Type B pancreatic cell (in vitro differentiated cells): ENCODE results near the gene ZNF423. TPM values are rescaled to one million over a fixed set of nuclear protein-coding genes. Genes with fewer than 3 reads are reported as not detected.

Experiments used
- DNase-seq: peaks from one replicate; pipeline ENCODE4 v3.0.0; 2021; ENCODE audit warnings: mixed read lengths; ENCODE audit not compliant: unreplicated experiment; ENCODE audit errors: extremely low spot score
- H3K27ac Mint-ChIP-seq: 2 replicates; pipeline ENCODE4 v1.8.0; 2021; ENCODE audit warnings: mild to moderate bottlenecking, mixed read lengths
- H3K27me3 Mint-ChIP-seq: 2 replicates; pipeline ENCODE4 v1.8.0; 2021; ENCODE audit warnings: mixed read lengths
- H3K36me3 Mint-ChIP-seq: 2 replicates; pipeline ENCODE4 v1.8.0; 2021; ENCODE audit warnings: mixed read lengths
- H3K4me1 Mint-ChIP-seq: one replicate; pipeline ENCODE4 v1.8.0; 2021; ENCODE audit warnings: mixed read lengths; ENCODE audit not compliant: unreplicated experiment
- H3K4me3 Mint-ChIP-seq: 2 replicates; pipeline ENCODE4 v1.8.0; 2021; ENCODE audit warnings: mild to moderate bottlenecking, mixed read lengths
- H3K9me3 Mint-ChIP-seq: 2 replicates; pipeline ENCODE4 v1.8.0; 2021; ENCODE audit warnings: mixed read lengths
- CTCF ChIP-seq: fragments of 200-600 bp; sonication (generic); conservative IDR thresholded peaks from 2 replicates; pipeline ENCODE4 v1.5.0; 2021; ENCODE audit warnings: antibody characterized with exemption, mild to moderate bottlenecking
- total RNA-seq: library from RNA; stranded (reverse); gene quantifications from 2 replicates; pipeline ENCODE4 v1.2.1, GENCODE V29; 2021; ENCODE audit warnings: low replicate concordance

The ZNF423 gene
- total RNA-seq, 1 donor from 2014 or later = 72.6 TPM

DNA sequence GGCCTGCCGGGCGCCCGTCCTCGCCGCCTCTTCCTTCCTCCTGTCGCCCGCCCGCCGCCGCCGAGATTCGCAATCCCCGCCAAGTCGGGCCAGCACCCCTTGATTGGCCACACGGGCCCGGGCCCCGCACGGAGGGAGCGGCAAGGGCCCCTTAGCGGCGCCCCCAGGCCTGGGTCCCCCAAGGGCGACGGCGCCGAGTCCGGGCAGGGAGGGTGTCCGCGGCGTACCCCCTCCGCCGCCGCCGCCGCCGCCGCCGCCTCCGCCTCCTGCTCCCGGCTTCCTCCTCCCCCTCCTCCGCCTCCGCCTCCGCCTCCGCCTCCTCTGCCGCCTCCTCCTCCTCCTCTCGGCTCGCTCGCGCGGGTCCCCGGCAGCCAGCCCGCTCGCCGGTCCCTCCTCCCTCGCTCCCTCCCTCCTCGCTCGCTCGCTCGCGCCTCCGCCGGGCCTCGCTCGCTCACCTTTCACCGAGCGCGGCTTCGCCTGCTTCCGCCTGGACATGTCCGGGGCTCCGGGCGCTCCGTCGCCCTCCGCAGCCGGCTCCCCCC, 561 bp downstream of the ZNF423 start:
- TF ChIP-seq CTCF = no peak
- Mint-ChIP-seq H3K36me3 (peaks cover 4% of the 10 kb centered on the region), H3K27ac (no peak overlapping the region), H3K27me3 (peaks cover 19% of the 10 kb centered on the region), H3K9me3 (no peaks in the 10 kb centered on the region), H3K4me3 (peak overlapping the region; percentile 77), H3K4me1 (peaks cover 44% of the 10 kb centered on the region)
- peak; percentile 90 for DNase-seq

DNA sequence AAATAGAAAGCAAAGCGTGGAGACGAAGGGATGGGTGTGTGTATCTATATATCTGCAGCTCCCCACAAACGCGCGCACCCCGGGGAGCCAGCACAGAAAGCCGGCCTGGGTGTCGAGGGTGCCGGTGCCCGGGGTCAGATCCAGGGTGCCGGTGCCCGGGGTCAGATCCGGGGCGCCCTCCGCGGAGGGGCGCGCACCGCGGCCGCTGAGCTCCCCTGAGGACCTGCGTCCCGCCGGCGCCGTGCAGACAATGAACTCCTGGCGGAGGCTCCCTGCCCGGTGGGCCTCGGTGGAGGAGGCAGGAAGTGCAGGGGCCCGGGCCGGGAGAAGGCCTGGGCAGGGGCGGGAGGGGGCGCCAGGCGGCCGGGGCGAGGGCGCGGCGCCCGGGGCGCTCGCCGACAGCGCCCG, 1.1 kb downstream of the ZNF423 start:
- Mint-ChIP-seq H3K36me3 (peaks cover 4% of the 10 kb centered on the region), H3K9me3 (no peaks in the 10 kb centered on the region), H3K27me3 (peaks cover 18% of the 10 kb centered on the region), H3K27ac (peak overlapping the region; percentile 87), H3K4me3 (peak overlapping the region; percentile 92), H3K4me1 (peaks cover 47% of the 10 kb centered on the region)
- peak; percentile 38 for TF ChIP-seq CTCF
- no peak for DNase-seq

- no peaks in the 10 kb centered on the region for H3K9me3 Mint-ChIP-seq
- no peak for DNase-seq
- peak overlapping the region; percentile 92 for H3K4me3 Mint-ChIP-seq
- peaks cover 13% of the 10 kb centered on the region for H3K27me3 Mint-ChIP-seq
- no peak for TF ChIP-seq CTCF
- H3K4me1 Mint-ChIP-seq = peaks cover 47% of the 10 kb centered on the region
- peak overlapping the region; percentile 87 for H3K27ac Mint-ChIP-seq
- peaks cover 4% of the 10 kb centered on the region for H3K36me3 Mint-ChIP-seq
Measured at GRCh38 chr16:49854188-49854795, 1.6 kb downstream of the ZNF423 start.

- peak overlapping the region; percentile 86 for H3K4me3 Mint-ChIP-seq
- TF ChIP-seq CTCF = peak; percentile 10
- H3K27me3 Mint-ChIP-seq = peaks cover 8% of the 10 kb centered on the region
- peaks cover 9% of the 10 kb centered on the region for H3K36me3 Mint-ChIP-seq
- no peak for DNase-seq
- H3K9me3 Mint-ChIP-seq = no peaks in the 10 kb centered on the region
- peak overlapping the region; percentile 22 for H3K27ac Mint-ChIP-seq
- peaks cover 58% of the 10 kb centered on the region for H3K4me1 Mint-ChIP-seq
Measured at GRCh38 chr16:49852279-49852678, 3.6 kb downstream of the ZNF423 start.

DNA sequence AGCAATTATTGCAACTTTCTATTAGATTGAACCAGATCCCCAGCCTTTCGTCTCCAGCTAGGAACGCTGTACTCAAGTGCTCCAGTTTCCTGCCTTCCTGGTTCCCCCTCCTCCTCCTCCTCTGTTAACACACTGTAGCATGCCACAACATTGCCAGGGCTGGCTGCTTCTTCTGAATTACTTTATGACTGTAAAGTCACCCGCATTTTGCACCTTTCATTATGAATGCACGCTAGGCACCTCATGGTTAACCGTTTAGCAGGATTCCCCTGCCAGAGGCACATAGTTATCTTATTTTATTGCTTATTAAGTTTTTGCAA, 4.5 kb downstream of the ZNF423 start:
- Mint-ChIP-seq H3K27ac (no peak overlapping the region), H3K27me3 (peaks cover 8% of the 10 kb centered on the region), H3K4me1 (peaks cover 67% of the 10 kb centered on the region), H3K36me3 (peaks cover 9% of the 10 kb centered on the region), H3K9me3 (no peaks in the 10 kb centered on the region), H3K4me3 (peak overlapping the region; percentile 86)
- TF ChIP-seq CTCF = no peak
- no peak for DNase-seq
